Brain pericyte (primary cell): Measurements from ENCODE around the gene CARS1.

Experiments used
- DNase-seq: peaks from one replicate; pipeline ENCODE4 v3.0.0-alpha.2; 2012; ENCODE audit warnings: low read depth, low spot score

CARS1 gene

GRCh38 chr11:3040881-3041280 is 16.3 kb downstream of the CARS1 start:
- DNase-seq = no peak

- DNase-seq = no peak
Measured at GRCh38 chr11:3037945-3038271, 19.3 kb downstream of the CARS1 start.

- DNase-seq = no peak
Measured at GRCh38 chr11:3037040-3037944, 19.9 kb downstream of the CARS1 start.

- DNase-seq = no peak
Measured at GRCh38 chr11:3036419-3036818, 20.8 kb downstream of the CARS1 start.

GRCh38 chr11:3035333-3035732 is 21.9 kb downstream of the CARS1 start:
- DNase-seq = no peak

GRCh38 chr11:3030289-3031070 is 26.7 kb downstream of the CARS1 start:
- no peak for DNase-seq

- DNase-seq = no peak
Measured at GRCh38 chr11:3028813-3029212, 28.4 kb downstream of the CARS1 start.

GRCh38 chr11:3026803-3027202 is 30.4 kb downstream of the CARS1 start:
- DNase-seq = no peak

GRCh38 chr11:3022982-3023381 is 34.2 kb downstream of the CARS1 start:
- no peak for DNase-seq

- peak; percentile 95 for DNase-seq
Measured at GRCh38 chr11:3022300-3022967, 34.8 kb downstream of the CARS1 start.

- no peak for DNase-seq
Measured at GRCh38 chr11:3021125-3021524, 36.1 kb downstream of the CARS1 start.

- no peak for DNase-seq
Measured at GRCh38 chr11:3020011-3020410, 37.2 kb downstream of the CARS1 start.

- no peak for DNase-seq
Measured at GRCh38 chr11:3018596-3018995, 38.6 kb downstream of the CARS1 start.

GRCh38 chr11:3016861-3017260 is 40.4 kb downstream of the CARS1 start:
- no peak for DNase-seq

GRCh38 chr11:3015796-3016195 is 41.4 kb downstream of the CARS1 start:
- peak; percentile 59 for DNase-seq

GRCh38 chr11:3014943-3015342 is 42.3 kb downstream of the CARS1 start:
- DNase-seq = no peak

GRCh38 chr11:3014057-3014938 is 42.9 kb downstream of the CARS1 start:
- DNase-seq = peak; percentile 84

GRCh38 chr11:3011891-3012885 is 45.0 kb downstream of the CARS1 start:
- no peak for DNase-seq

- no peak for DNase-seq
Measured at GRCh38 chr11:3010521-3011275, 46.5 kb downstream of the CARS1 start.
